Measurements from ENCODE around the gene GNB1L. TPM values are rescaled to one million over a fixed set of nuclear protein-coding genes. Genes with fewer than 3 reads are reported as not detected.
A peak's percentile ranks its signal among the peaks of the same experiment; 100 is the strongest.

Gene GNB1L
- total RNA-seq, 1 experiment from 2014 or later, result 17.7 TPM

- H3K4me1 ChIP-seq (replicated peaks), result no peaks in the 10 kb centered on the region
- H3K9me3 ChIP-seq (replicated peaks), result no peaks in the 10 kb centered on the region
- no peak overlapping the region for H3K27ac ChIP-seq
- no peak overlapping the region for H3K4me3 ChIP-seq
- no peaks in the 10 kb centered on the region for H3K27me3 ChIP-seq (replicated peaks)
- DNase-seq (ENCODE audit: low read depth in 1 of 2, low spot score in 2 of 2), result no peak
- H3K36me3 ChIP-seq, result no peaks in the 10 kb centered on the region; the same call in 1 of the 2 replicates
Measured at GRCh38 chr22:19827341-19828034, 27.2 kb downstream of the GNB1L start.

- Histone ChIP-seq H3K27me3 (replicated peaks) (no peaks in the 10 kb centered on the region), H3K4me1 (replicated peaks) (no peaks in the 10 kb centered on the region), H3K9me3 (replicated peaks) (no peaks in the 10 kb centered on the region), H3K27ac (no peak overlapping the region), H3K36me3 (no peaks in the 10 kb centered on the region; the same call in 1 of the 2 replicates), H3K4me3 (no peak overlapping the region)
- DNase-seq (ENCODE audit: low read depth in 1 of 2, low spot score in 2 of 2), result no peak
Measured at GRCh38 chr22:19826619-19826950, 28.1 kb downstream of the GNB1L start.

- H3K4me1 ChIP-seq (replicated peaks), result 0 out of 2 replicates have a peak, but pooled peaks cover 1% of the 10 kb centered on the region
- H3K27me3 ChIP-seq (replicated peaks), result no peaks in the 10 kb centered on the region
- H3K4me3 ChIP-seq, result no peak overlapping the region
- no peaks in the 10 kb centered on the region; the same call in 1 of the 2 replicates for H3K36me3 ChIP-seq
- no peaks in the 10 kb centered on the region for H3K9me3 ChIP-seq (replicated peaks)
- DNase-seq (ENCODE audit: low read depth in 1 of 2, low spot score in 2 of 2), result no peak
- H3K27ac ChIP-seq, result no peak overlapping the region
Measured at GRCh38 chr22:19825904-19826618, 28.6 kb downstream of the GNB1L start.

DNA sequence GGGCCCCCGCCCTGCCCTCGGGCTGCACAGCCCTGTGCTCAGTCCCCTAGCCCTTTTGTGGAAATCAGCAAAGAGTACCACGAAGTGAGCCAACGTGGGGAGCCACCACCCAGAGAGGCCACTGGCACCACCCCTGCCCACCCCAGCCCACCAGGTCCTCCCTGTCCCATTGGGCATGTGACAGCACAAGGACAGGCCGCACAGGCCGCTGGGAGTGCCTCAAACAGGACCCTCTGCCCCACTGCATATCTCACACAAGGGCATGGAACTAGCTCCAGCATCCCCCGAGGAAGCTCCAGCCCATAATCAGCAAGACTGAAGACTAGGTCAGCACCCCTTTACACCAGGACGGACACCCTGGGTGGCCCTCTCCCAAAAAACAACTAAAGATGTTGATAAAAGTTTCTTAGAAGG, 29.7 kb downstream of the GNB1L start:
- H3K4me3 ChIP-seq, result no peak overlapping the region
- DNase-seq (ENCODE audit: low read depth in 1 of 2, low spot score in 2 of 2), result no peak

DNA sequence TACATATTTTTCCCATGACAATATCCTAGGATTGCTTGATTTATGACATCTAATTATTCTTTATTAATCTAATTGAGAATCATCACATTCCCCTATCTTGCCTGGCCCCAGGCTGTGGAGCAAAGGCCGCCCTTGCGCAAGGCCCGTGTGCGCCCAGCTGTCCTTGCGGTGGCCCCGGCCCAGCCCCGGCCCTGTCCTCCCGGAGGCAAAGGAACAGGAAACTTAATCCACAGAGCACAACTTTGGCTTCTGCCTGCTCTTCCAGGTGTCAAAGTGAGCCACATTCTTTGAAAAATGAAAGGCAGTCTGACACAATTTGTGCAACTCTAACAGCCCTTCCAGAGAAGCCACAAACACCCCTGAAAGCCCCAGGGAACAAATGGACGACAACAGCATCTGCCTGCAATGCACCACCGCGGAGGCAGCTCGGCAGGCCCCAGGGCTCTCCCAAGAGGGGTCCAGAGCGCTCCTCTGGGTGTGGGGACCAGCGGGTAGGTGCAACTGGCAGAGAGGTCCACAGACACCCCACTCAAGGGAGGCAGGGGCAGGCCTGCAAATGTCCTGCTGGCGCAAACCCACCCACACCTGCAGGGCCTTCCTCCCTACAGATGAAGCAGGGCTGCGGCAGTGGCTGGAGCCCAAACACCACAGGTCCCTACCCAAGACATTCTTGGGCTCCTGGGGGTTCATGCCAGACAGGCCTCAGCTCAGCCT, 30.3 kb downstream of the GNB1L start:
- H3K36me3 ChIP-seq, result no peaks in the 10 kb centered on the region; the same call in 1 of the 2 replicates
- H3K27me3 ChIP-seq (replicated peaks), result no peaks in the 10 kb centered on the region
- H3K4me3 ChIP-seq, result no peak overlapping the region
- H3K9me3 ChIP-seq (replicated peaks), result no peaks in the 10 kb centered on the region
- DNase-seq (ENCODE audit: low read depth in 1 of 2, low spot score in 2 of 2), result no peak
- 0 out of 2 replicates have a peak, but pooled peaks cover 4% of the 10 kb centered on the region for H3K4me1 ChIP-seq (replicated peaks)
- H3K27ac ChIP-seq, result no peak overlapping the region

More for the DNA sequence above, 29.7 kb downstream of the GNB1L start:
- Histone ChIP-seq H3K36me3 (no peaks in the 10 kb centered on the region; the same call in 1 of the 2 replicates), H3K4me1 (replicated peaks) (0 out of 2 replicates have a peak, but pooled peaks cover 4% of the 10 kb centered on the region), H3K9me3 (replicated peaks) (no peaks in the 10 kb centered on the region), H3K27ac (no peak overlapping the region), H3K27me3 (replicated peaks) (no peaks in the 10 kb centered on the region)

- no peak overlapping the region for H3K27ac ChIP-seq
- H3K4me1 ChIP-seq (replicated peaks), result 0 out of 2 replicates have a peak, but pooled peaks cover 4% of the 10 kb centered on the region
- no peak overlapping the region for H3K4me3 ChIP-seq
- H3K27me3 ChIP-seq (replicated peaks), result no peaks in the 10 kb centered on the region
- no peak for DNase-seq (ENCODE audit: low read depth in 1 of 2, low spot score in 2 of 2)
- no peaks in the 10 kb centered on the region for H3K9me3 ChIP-seq (replicated peaks)
- H3K36me3 ChIP-seq, result no peaks in the 10 kb centered on the region; the same call in 1 of the 2 replicates
Measured at GRCh38 chr22:19823902-19824211, 30.8 kb downstream of the GNB1L start.

DNA sequence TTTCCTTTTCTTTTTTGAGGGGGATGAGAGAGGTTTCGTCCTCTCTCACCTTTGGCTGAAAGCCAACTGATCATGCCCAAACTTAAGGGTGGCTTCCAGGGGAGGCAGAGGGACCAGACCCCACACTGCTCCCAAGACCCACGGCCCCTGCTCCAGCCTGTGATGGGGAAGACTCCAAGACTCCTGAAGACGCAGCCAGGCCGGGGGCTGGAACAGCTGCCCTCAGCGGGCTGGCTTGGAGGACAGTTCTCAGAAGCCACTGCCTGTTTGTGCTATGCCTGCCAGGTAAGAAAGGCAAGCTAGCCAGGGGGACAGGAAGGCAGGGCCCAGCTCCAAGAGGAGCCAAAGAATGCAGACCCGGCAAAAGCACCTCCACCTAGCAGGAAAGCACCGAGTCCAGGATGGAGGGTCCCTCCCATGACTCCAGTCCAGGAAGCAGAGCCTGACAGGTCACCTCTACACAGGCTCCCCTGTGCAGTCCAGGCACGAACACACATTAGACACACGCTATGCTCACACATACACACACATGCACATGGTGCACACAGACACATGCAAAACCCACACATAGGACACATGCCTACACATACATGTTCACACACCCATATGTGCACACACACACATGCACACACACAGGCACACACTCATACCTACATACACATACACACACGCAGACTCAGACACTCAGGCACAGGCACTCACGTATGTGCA, 31.3 kb downstream of the GNB1L start:
- DNase-seq (ENCODE audit: low read depth in 1 of 2, low spot score in 2 of 2), result no peak
- Histone ChIP-seq H3K9me3 (replicated peaks) (no peaks in the 10 kb centered on the region), H3K4me1 (replicated peaks) (0 out of 2 replicates have a peak, but pooled peaks cover 4% of the 10 kb centered on the region), H3K27me3 (replicated peaks) (no peaks in the 10 kb centered on the region), H3K4me3 (no peak overlapping the region), H3K27ac (no peak overlapping the region), H3K36me3 (no peaks in the 10 kb centered on the region; the same call in 1 of the 2 replicates)

DNA sequence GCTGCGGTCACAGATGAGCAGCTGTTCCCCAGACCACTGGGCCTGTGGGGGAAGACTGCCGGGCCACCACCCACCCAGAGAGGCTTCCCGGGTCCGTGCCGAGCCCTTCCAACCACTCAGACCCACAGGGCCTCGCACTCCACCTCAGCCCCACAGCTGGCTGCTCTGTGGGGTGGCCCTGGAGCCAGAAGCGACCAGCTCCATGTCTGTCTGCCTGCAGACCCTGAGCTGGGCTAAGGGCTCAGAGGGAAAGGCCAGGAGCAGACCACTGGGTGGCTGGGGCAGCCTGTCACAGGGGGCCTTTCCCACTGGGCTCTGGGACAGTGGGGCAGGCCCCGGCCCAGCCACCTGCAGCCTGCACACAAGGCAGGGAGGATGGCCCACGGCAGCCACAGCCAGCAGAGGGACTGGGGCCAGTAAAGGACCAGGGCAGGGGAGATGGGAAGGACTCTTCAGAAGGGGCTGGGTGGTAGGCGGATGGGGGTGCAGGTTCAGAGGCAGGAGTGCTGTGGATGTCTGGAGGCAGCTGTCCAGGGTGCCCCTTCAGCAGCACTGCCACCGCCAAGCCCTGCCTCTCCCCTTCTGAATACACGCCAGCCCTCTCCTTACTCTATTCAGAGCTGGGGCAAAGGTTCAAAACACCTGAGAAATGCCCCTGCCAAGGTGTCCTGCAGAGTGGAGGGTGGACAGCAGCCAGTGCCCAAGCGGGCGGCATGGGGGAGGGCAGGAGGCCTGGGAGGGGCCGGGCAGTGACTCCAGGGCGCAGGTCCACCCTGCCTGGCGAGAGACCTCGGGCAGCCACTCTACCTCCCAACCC, 32.2 kb downstream of the GNB1L start:
- Histone ChIP-seq H3K27ac (no peak overlapping the region), H3K4me1 (replicated peaks) (0 out of 2 replicates have a peak, but pooled peaks cover 4% of the 10 kb centered on the region), H3K4me3 (no peak overlapping the region), H3K27me3 (replicated peaks) (no peaks in the 10 kb centered on the region), H3K36me3 (no peaks in the 10 kb centered on the region; the same call in 1 of the 2 replicates), H3K9me3 (replicated peaks) (no peaks in the 10 kb centered on the region)
- DNase-seq (ENCODE audit: low read depth in 1 of 2, low spot score in 2 of 2), result no peak

GRCh38 chr22:19821523-19822300, 33.0 kb downstream of the GNB1L start:
- no peak overlapping the region for H3K27ac ChIP-seq
- H3K36me3 ChIP-seq, result no peaks in the 10 kb centered on the region; the same call in 1 of the 2 replicates
- peak in 1 of 2 experiments; percentile 40 for DNase-seq (ENCODE audit: low read depth in 1 of 2, low spot score in 2 of 2)
- no peaks in the 10 kb centered on the region for H3K9me3 ChIP-seq (replicated peaks)
- 0 out of 2 replicates have a peak, but pooled peaks cover 4% of the 10 kb centered on the region for H3K4me1 ChIP-seq (replicated peaks)
- no peak overlapping the region for H3K4me3 ChIP-seq
- H3K27me3 ChIP-seq (replicated peaks), result no peaks in the 10 kb centered on the region

DNA sequence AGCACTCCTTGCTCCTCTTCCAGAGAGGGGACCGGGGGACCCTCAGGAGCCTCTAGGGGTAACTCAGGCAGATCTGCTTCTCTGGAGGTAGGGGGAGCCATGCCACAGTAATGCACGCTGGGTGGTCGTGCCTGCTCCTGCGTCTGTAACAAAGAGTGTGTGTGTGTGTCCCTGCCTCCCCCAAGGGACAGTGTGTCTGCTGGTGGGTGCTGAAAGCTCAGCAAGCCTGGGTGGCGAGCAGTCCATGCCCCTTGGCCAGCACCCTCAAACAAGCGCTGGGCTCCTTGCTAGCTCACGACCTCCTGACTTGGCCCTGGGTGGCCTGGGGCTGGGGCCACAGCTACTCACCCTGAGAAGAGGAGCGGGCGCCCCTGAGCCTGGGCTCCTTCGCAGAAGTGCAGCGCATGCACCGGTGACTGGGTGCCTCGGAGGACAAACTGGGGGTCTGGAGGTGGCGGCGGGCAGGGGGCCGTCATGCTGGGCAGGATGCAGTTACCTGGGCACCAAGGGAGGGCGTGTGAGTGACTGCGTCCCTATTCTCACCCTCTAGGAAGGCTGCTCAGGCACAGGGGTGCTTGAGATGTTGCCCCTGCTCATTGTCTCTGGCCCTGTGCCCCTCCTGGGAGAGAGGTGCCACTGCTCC, 33.7 kb downstream of the GNB1L start:
- 0 out of 2 replicates have a peak, but pooled peaks cover 4% of the 10 kb centered on the region for H3K4me1 ChIP-seq (replicated peaks)
- H3K27me3 ChIP-seq (replicated peaks), result no peaks in the 10 kb centered on the region
- DNase-seq (ENCODE audit: low read depth in 1 of 2, low spot score in 2 of 2), result no peak
- no peak overlapping the region for H3K27ac ChIP-seq
- no peaks in the 10 kb centered on the region; the same call in 1 of the 2 replicates for H3K36me3 ChIP-seq
- no peaks in the 10 kb centered on the region for H3K9me3 ChIP-seq (replicated peaks)
- no peak overlapping the region for H3K4me3 ChIP-seq

- Histone ChIP-seq H3K4me3 (no peak overlapping the region), H3K27ac (no peak overlapping the region), H3K4me1 (replicated peaks) (0 out of 2 replicates have a peak, but pooled peaks cover 4% of the 10 kb centered on the region), H3K36me3 (no peaks in the 10 kb centered on the region), H3K9me3 (replicated peaks) (no peaks in the 10 kb centered on the region), H3K27me3 (replicated peaks) (no peaks in the 10 kb centered on the region)
- no peak for DNase-seq (ENCODE audit: low read depth in 1 of 2, low spot score in 2 of 2)
Measured at GRCh38 chr22:19819911-19820879, 34.5 kb downstream of the GNB1L start.
